ENCODE measurements around the gene ZFYVE28.

ZFYVE28 gene

GRCh38 chr4:2291705-2292645 is 126.5 kb downstream of the ZFYVE28 start:
- Histone ChIP-seq H3K27ac (ENCODE audit: low read length) (no peak overlapping the region), H3K36me3 (ENCODE audit: control insufficient read depth, insufficient read depth, low read length) (no peaks in the 10 kb centered on the region), H3K27me3 (ENCODE audit: control insufficient read depth, insufficient read depth, low read length) (no peaks in the 10 kb centered on the region), H3K9me3 (ENCODE audit: control insufficient read depth, insufficient read depth, low read length) (no peaks in the 10 kb centered on the region), H3K4me1 (ENCODE audit: control insufficient read depth, insufficient read depth, low read length) (no peaks in the 10 kb centered on the region), H3K4me3 (ENCODE audit: low read length) (no peak overlapping the region)
- no peak for DNase-seq (ENCODE audit: low read depth, low spot score)
- no CpG with 5 or more reads among the region's 20 CpGs for WGBS (ENCODE audit: insufficient coverage, insufficient read length)

GRCh38 chr4:2290974-2291704 is 127.3 kb downstream of the ZFYVE28 start:
- Histone ChIP-seq H3K27me3 (ENCODE audit: control insufficient read depth, insufficient read depth, low read length) (no peaks in the 10 kb centered on the region), H3K4me3 (ENCODE audit: low read length) (no peak overlapping the region), H3K9me3 (ENCODE audit: control insufficient read depth, insufficient read depth, low read length) (no peaks in the 10 kb centered on the region), H3K27ac (ENCODE audit: low read length) (no peak overlapping the region), H3K4me1 (ENCODE audit: control insufficient read depth, insufficient read depth, low read length) (no peaks in the 10 kb centered on the region), H3K36me3 (ENCODE audit: control insufficient read depth, insufficient read depth, low read length) (no peaks in the 10 kb centered on the region)
- WGBS (ENCODE audit: insufficient coverage, insufficient read length) = no CpG with 5 or more reads among the region's 24 CpGs
- no peak for DNase-seq (ENCODE audit: low read depth, low spot score)

- Histone ChIP-seq H3K9me3 (ENCODE audit: control insufficient read depth, insufficient read depth, low read length) (no peaks in the 10 kb centered on the region), H3K36me3 (ENCODE audit: control insufficient read depth, insufficient read depth, low read length) (no peaks in the 10 kb centered on the region), H3K4me1 (ENCODE audit: control insufficient read depth, insufficient read depth, low read length) (no peaks in the 10 kb centered on the region), H3K27ac (ENCODE audit: low read length) (no peak overlapping the region), H3K27me3 (ENCODE audit: control insufficient read depth, insufficient read depth, low read length) (no peaks in the 10 kb centered on the region), H3K4me3 (ENCODE audit: low read length) (no peak overlapping the region)
- WGBS (ENCODE audit: insufficient coverage, insufficient read length) = no CpG with 5 or more reads among the region's 9 CpGs
- no peak for DNase-seq (ENCODE audit: low read depth, low spot score)
These were observed 128.0 kb downstream of the ZFYVE28 start for GRCh38 chr4:2290488-2290887.

GRCh38 chr4:2289955-2290333 is 128.5 kb downstream of the ZFYVE28 start:
- Histone ChIP-seq H3K4me1 (ENCODE audit: control insufficient read depth, insufficient read depth, low read length) (no peaks in the 10 kb centered on the region), H3K36me3 (ENCODE audit: control insufficient read depth, insufficient read depth, low read length) (no peaks in the 10 kb centered on the region), H3K9me3 (ENCODE audit: control insufficient read depth, insufficient read depth, low read length) (no peaks in the 10 kb centered on the region), H3K4me3 (ENCODE audit: low read length) (no peak overlapping the region), H3K27ac (ENCODE audit: low read length) (no peak overlapping the region), H3K27me3 (ENCODE audit: control insufficient read depth, insufficient read depth, low read length) (no peaks in the 10 kb centered on the region)
- no CpG with 5 or more reads among the region's 11 CpGs for WGBS (ENCODE audit: insufficient coverage, insufficient read length)
- DNase-seq (ENCODE audit: low read depth, low spot score) = no peak

- no peak for DNase-seq (ENCODE audit: low read depth, low spot score)
- H3K27me3 ChIP-seq (ENCODE audit: control insufficient read depth, insufficient read depth, low read length) = no peaks in the 10 kb centered on the region
- no peaks in the 10 kb centered on the region for H3K4me1 ChIP-seq (ENCODE audit: control insufficient read depth, insufficient read depth, low read length)
- H3K36me3 ChIP-seq (ENCODE audit: control insufficient read depth, insufficient read depth, low read length) = no peaks in the 10 kb centered on the region
- H3K9me3 ChIP-seq (ENCODE audit: control insufficient read depth, insufficient read depth, low read length) = no peaks in the 10 kb centered on the region
- H3K4me3 ChIP-seq (ENCODE audit: low read length) = no peak overlapping the region
- no CpG with 5 or more reads among the region's 14 CpGs for WGBS (ENCODE audit: insufficient coverage, insufficient read length)
- no peak overlapping the region for H3K27ac ChIP-seq (ENCODE audit: low read length)
These were observed 129.0 kb downstream of the ZFYVE28 start for GRCh38 chr4:2289311-2289954.

- no CpG with 5 or more reads among the region's 10 CpGs for WGBS (ENCODE audit: insufficient coverage, insufficient read length)
- Histone ChIP-seq H3K9me3 (ENCODE audit: control insufficient read depth, insufficient read depth, low read length) (no peaks in the 10 kb centered on the region), H3K27ac (ENCODE audit: low read length) (no peak overlapping the region), H3K4me3 (ENCODE audit: low read length) (no peak overlapping the region), H3K36me3 (ENCODE audit: control insufficient read depth, insufficient read depth, low read length) (no peaks in the 10 kb centered on the region), H3K27me3 (ENCODE audit: control insufficient read depth, insufficient read depth, low read length) (no peaks in the 10 kb centered on the region), H3K4me1 (ENCODE audit: control insufficient read depth, insufficient read depth, low read length) (no peaks in the 10 kb centered on the region)
- no peak for DNase-seq (ENCODE audit: low read depth, low spot score)
These were observed 130.3 kb downstream of the ZFYVE28 start for GRCh38 chr4:2288051-2288541.

GRCh38 chr4:2287594-2287915 is 130.9 kb downstream of the ZFYVE28 start:
- no peak overlapping the region for H3K4me3 ChIP-seq (ENCODE audit: low read length)
- no CpG with 5 or more reads among the region's 9 CpGs for WGBS (ENCODE audit: insufficient coverage, insufficient read length)
- H3K36me3 ChIP-seq (ENCODE audit: control insufficient read depth, insufficient read depth, low read length) = no peaks in the 10 kb centered on the region
- H3K9me3 ChIP-seq (ENCODE audit: control insufficient read depth, insufficient read depth, low read length) = no peaks in the 10 kb centered on the region
- H3K4me1 ChIP-seq (ENCODE audit: control insufficient read depth, insufficient read depth, low read length) = no peaks in the 10 kb centered on the region
- H3K27me3 ChIP-seq (ENCODE audit: control insufficient read depth, insufficient read depth, low read length) = no peaks in the 10 kb centered on the region
- no peak overlapping the region for H3K27ac ChIP-seq (ENCODE audit: low read length)
- DNase-seq (ENCODE audit: low read depth, low spot score) = no peak

GRCh38 chr4:2286904-2287593 is 131.4 kb downstream of the ZFYVE28 start:
- H3K9me3 ChIP-seq (ENCODE audit: control insufficient read depth, insufficient read depth, low read length) = no peaks in the 10 kb centered on the region
- no peak for DNase-seq (ENCODE audit: low read depth, low spot score)
- no peaks in the 10 kb centered on the region for H3K27me3 ChIP-seq (ENCODE audit: control insufficient read depth, insufficient read depth, low read length)
- H3K4me3 ChIP-seq (ENCODE audit: low read length) = no peak overlapping the region
- H3K4me1 ChIP-seq (ENCODE audit: control insufficient read depth, insufficient read depth, low read length) = no peaks in the 10 kb centered on the region
- WGBS (ENCODE audit: insufficient coverage, insufficient read length) = no CpG with 5 or more reads among the region's 19 CpGs
- H3K27ac ChIP-seq (ENCODE audit: low read length) = no peak overlapping the region
- no peaks in the 10 kb centered on the region for H3K36me3 ChIP-seq (ENCODE audit: control insufficient read depth, insufficient read depth, low read length)

- Histone ChIP-seq H3K27me3 (ENCODE audit: control insufficient read depth, insufficient read depth, low read length) (no peaks in the 10 kb centered on the region), H3K36me3 (ENCODE audit: control insufficient read depth, insufficient read depth, low read length) (no peaks in the 10 kb centered on the region), H3K4me3 (ENCODE audit: low read length) (no peak overlapping the region), H3K4me1 (ENCODE audit: control insufficient read depth, insufficient read depth, low read length) (no peaks in the 10 kb centered on the region), H3K9me3 (ENCODE audit: control insufficient read depth, insufficient read depth, low read length) (no peaks in the 10 kb centered on the region), H3K27ac (ENCODE audit: low read length) (no peak overlapping the region)
- no peak for DNase-seq (ENCODE audit: low read depth, low spot score)
- no CpG with 5 or more reads among the region's 27 CpGs for WGBS (ENCODE audit: insufficient coverage, insufficient read length)
These were observed 132.6 kb downstream of the ZFYVE28 start for GRCh38 chr4:2285613-2286381.

Measured in iPS DF 6.9 (cell line).